Testis (tissue), 3 donors: ENCODE results near the gene RNF220. TPM values are rescaled to one million over a fixed set of nuclear protein-coding genes. Genes with fewer than 3 reads are reported as not detected.

Source experiments
- DNase-seq: peaks from one replicate; pipeline ENCODE4 v3.0.0-alpha.2; 2019
- H3K27ac ChIP-seq, 2 donors: fragments of 200-600 bp; sonication (generic); one replicate each; pipeline ENCODE4 v1.5.1; 2019
- H3K27me3 ChIP-seq: fragments of 200-600 bp; sonication (generic); one replicate; pipeline ENCODE4 v1.5.1; 2019
- H3K36me3 ChIP-seq: fragments of 200-600 bp; sonication (generic); one replicate; pipeline ENCODE4 v1.5.1; 2017; ENCODE audit warnings: low read depth; ENCODE audit errors: missing control alignments
- H3K4me1 ChIP-seq: fragments of 200-600 bp; sonication (generic); one replicate; pipeline ENCODE4 v1.5.1; 2019
- H3K4me3 ChIP-seq, 2 donors: fragments of 200-600 bp; sonication (generic); one replicate each; pipeline ENCODE4 v1.5.1; 2017 to 2019
- H3K9me3 ChIP-seq: fragments of 200-600 bp; sonication (generic); one replicate; pipeline ENCODE4 v1.5.1; 2017
- POLR2A ChIP-seq: fragments of 450-650 bp; IDR thresholded peaks from one replicate; pipeline ENCODE4 v1.6.1; 2017; ENCODE audit warnings: antibody characterized with exemption, mild to moderate bottlenecking, moderate library complexity
- whole genome bisulfite sequencing, 2 donors: methylation state at CpG; one replicate each; pipeline ENCODE4 v1.1.5; 2018; 5-methylcytosine and 5-hydroxymethylcytosine counted together
- intact Hi-C: fragments of 100-400 bp; cut with DNase I; formaldehyde crosslinking; loops from one replicate; pipeline ENCODE4 v1.15.1; 2023; ENCODE audit warnings: low total_unique reads
- polyA plus RNA-seq: library from polyadenylated mRNA; stranded (reverse); fragments of 350-450 nt; fragmentation: Illumina TruSeq; extraction: RNeasy Lipid Tissue Mini Kit (QIAGEN cat#74804); gene quantifications from one replicate; pipeline ENCODE4 v1.2.3, GENCODE V29; 2014; ENCODE audit warnings: low read depth, low replicate concordance; ENCODE audit not compliant: insufficient read depth
- total RNA-seq, 2 donors: library from RNA; depleted of rRNA; stranded (reverse); fragments of >200 nt; gene quantifications; one replicate each; pipeline ENCODE4 v1.2.3, GENCODE V29; 2016
- TF ChIP-seq, protein P1 (sequence below), 3 experiments: fragments of 450-650 bp in 2 of 3; fragments of 200-600 bp in 1 of 3; sonication (generic) in 1 of 3; IDR thresholded peaks; one replicate each; pipeline ENCODE4 v1.5.1; 2016 to 2019; ENCODE audit warnings: antibody characterized with exemption in 3 of 3, mild to moderate bottlenecking in 2 of 3, moderate library complexity in 1 of 3

Gene RNF220
- total and polyA plus RNA-seq, 3 donors from 2014 or later = 99.3 to 148 (median 126) TPM

DNA sequence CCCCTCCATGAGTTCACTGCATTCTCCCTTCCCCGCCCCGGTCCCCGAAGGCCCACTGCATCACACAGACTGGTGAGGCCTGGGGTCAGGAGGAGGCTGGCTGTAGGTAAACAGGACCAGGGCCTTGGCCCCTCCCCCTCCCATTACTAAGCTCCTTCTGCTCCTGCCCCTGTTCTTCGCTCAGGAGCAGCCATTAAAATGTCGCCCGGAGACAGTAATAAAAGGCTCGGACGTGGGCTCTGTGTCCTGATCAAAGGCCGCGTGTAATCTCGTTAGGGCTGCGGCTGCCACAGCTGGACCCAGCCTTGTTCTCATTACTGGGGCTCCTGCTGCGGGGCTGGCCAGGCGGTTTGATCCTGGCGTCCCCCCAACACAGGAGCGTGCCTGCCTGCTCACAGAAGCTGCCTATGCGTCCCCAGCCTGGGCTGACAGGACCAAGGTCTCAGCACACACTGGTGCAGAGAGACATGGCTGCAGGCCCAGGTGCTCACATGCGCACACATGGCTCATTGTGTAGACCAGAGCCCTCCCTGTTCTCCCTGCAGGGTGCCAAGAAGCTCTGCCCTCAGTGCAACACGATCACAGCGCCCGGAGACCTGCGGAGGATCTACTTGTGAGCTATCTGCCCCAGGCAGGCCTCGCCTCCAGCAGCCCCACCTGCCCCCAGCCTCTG is 245.2 kb downstream of the RNF220 start:
- Histone ChIP-seq H3K27me3 (no peaks in the 10 kb centered on the region), H3K27ac (no peak overlapping the region), H3K4me1 (no peaks in the 10 kb centered on the region), H3K36me3 (no peaks in the 10 kb centered on the region), H3K9me3 (no peaks in the 10 kb centered on the region), H3K4me3 (no peak overlapping the region)
- no peak for DNase-seq
- whole genome bisulfite sequencing, 2 donors = 77 to 80% methylated on average over 18 to 23 of the region's 23 CpGs
- TF ChIP-seq POLR2A = no peak
- TF ChIP-seq, protein P1, sequence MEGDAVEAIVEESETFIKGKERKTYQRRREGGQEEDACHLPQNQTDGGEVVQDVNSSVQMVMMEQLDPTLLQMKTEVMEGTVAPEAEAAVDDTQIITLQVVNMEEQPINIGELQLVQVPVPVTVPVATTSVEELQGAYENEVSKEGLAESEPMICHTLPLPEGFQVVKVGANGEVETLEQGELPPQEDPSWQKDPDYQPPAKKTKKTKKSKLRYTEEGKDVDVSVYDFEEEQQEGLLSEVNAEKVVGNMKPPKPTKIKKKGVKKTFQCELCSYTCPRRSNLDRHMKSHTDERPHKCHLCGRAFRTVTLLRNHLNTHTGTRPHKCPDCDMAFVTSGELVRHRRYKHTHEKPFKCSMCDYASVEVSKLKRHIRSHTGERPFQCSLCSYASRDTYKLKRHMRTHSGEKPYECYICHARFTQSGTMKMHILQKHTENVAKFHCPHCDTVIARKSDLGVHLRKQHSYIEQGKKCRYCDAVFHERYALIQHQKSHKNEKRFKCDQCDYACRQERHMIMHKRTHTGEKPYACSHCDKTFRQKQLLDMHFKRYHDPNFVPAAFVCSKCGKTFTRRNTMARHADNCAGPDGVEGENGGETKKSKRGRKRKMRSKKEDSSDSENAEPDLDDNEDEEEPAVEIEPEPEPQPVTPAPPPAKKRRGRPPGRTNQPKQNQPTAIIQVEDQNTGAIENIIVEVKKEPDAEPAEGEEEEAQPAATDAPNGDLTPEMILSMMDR (IDR thresholded peaks at IDR 0.05) = no peak
- intact Hi-C loops = no loop called here

DNA sequence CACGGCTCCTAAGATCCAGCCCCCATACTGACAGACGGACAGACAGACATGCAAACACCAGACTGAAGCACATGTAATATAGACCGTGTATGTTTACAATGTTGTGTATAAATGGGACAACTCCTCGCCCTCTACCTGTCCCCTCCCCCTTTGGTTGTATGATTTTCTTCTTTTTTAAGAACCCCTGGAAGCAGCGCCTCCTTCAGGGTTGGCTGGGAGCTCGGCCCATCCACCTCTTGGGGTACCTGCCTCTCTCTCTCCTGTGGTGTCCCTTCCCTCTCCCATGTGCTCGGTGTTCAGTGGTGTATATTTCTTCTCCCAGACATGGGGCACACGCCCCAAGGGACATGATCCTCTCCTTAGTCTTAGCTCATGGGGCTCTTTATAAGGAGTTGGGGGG is 246.0 kb downstream of the RNF220 start:
- TF ChIP-seq POLR2A = no peak
- TF ChIP-seq, protein P1 (IDR thresholded peaks at IDR 0.05) = no peak
- DNase-seq = no peak
- intact Hi-C loops = no loop called here
- no peak overlapping the region for H3K4me3 ChIP-seq
- no peaks in the 10 kb centered on the region for H3K27me3 ChIP-seq
- H3K4me1 ChIP-seq = no peaks in the 10 kb centered on the region
- no peaks in the 10 kb centered on the region for H3K9me3 ChIP-seq
- no peak overlapping the region for H3K27ac ChIP-seq
- 85% methylated on average over 8 of the region's 8 CpGs for WGBS, 2 donors
- H3K36me3 ChIP-seq = no peaks in the 10 kb centered on the region

DNA sequence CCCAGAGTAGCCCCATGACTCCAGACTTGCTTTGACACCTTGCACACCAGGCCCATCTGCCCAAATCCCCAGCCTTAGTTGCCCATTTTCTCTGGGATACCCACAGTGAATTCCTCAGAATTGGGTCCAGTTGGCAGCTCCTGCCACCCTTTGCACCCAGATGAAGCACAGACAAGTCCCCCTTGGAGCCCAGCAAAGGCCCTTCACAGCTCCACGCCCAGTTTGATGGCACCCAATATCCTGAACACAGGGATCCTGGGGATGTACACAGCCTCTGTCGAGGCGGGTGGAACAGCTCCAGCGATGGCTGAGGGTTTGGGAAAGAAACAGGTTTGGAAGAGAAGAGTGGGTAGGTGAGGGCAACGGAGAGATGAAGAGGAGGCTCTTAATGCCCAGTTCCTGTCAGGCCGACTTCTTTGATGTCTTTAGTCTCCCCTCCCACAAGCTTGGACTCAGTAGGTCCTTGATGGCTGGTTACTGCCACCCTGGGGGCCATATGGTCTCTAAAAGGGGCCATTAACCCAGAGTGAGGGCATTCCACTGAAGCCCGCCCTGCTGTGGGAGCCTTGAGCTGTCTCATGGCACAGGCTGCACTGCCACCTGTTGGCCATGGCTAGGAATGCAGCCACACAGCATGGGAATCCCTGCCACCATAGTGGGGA is 247.5 kb downstream of the RNF220 start:
- Histone ChIP-seq H3K27ac (no peak overlapping the region), H3K9me3 (no peaks in the 10 kb centered on the region), H3K36me3 (no peaks in the 10 kb centered on the region), H3K27me3 (no peaks in the 10 kb centered on the region), H3K4me3 (no peak overlapping the region), H3K4me1 (no peaks in the 10 kb centered on the region)
- WGBS, 2 donors = 54 to 61% methylated on average over 7 of the region's 7 CpGs
- DNase-seq = peak; percentile 87
- intact Hi-C loops = no loop called here
- TF ChIP-seq POLR2A = no peak
- TF ChIP-seq, protein P1 (IDR thresholded peaks at IDR 0.05) = peak; percentile 81 to 92 (median 89)

DNA sequence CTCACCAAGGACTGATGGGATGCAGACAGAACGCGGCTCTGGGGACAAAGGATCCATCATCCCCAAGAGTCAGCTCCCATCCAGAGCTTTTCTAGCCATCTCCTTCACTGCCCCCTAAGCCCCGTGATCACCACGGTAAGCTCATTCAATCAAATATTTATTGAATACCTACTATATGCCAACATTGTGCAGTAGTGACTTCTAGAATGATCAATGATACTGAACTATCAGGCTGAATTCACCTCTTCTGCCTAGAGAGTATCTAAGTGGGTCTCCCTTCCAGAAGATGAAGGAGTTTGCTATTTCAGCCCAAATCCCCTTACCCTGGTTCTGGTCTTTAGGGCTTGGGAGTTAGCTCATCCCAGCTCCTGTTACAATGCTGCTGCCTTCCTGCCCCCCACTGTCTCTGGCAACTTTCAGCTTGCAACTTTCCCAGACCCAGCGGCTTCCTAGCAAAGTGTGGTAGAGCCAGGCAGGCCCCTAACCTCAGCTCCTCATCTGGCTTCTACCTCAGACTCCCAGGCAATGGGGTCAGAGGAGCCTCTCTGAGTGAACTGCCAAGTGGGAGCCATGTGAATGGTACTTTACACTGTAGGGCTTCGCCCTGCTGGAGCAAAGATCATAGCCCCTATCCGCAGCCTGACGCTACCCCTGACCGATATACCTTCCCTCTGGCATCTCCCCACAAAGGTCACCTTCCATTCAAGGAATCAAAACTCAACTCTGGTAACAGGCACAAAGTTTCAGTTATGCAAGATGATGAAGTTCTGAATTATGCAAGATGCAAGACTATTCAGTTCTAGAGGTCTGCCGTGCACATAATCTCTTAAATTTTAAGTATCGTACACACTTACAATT is 248.3 kb downstream of the RNF220 start:
- no peak for DNase-seq
- no peaks in the 10 kb centered on the region for H3K4me1 ChIP-seq
- no peaks in the 10 kb centered on the region for H3K27me3 ChIP-seq
- intact Hi-C loops = no loop called here
- H3K9me3 ChIP-seq = no peaks in the 10 kb centered on the region
- no peak overlapping the region for H3K27ac ChIP-seq
- H3K36me3 ChIP-seq = no peaks in the 10 kb centered on the region
- no peak overlapping the region for H3K4me3 ChIP-seq
- WGBS, 2 donors = 70 to 79% methylated on average over 9 to 11 of the region's 11 CpGs
- TF ChIP-seq POLR2A = no peak
- TF ChIP-seq, protein P1 (IDR thresholded peaks at IDR 0.05) = no peak
